HL-60 (cell line): ENCODE results near the gene STK32B.

Experiments
- POLR2AphosphoS5 ChIP-seq: IDR thresholded peaks from 2 replicates; pipeline ENCODE4 v1.6.1; 2012; ENCODE audit warnings: low read depth
- TF ChIP-seq, protein P1 (sequence below): IDR thresholded peaks from one replicate; pipeline ENCODE4 v1.5.1; 2011; ENCODE audit warnings: low read length, control low read depth, inconsistent platforms; ENCODE audit not compliant: insufficient read depth

DNA sequence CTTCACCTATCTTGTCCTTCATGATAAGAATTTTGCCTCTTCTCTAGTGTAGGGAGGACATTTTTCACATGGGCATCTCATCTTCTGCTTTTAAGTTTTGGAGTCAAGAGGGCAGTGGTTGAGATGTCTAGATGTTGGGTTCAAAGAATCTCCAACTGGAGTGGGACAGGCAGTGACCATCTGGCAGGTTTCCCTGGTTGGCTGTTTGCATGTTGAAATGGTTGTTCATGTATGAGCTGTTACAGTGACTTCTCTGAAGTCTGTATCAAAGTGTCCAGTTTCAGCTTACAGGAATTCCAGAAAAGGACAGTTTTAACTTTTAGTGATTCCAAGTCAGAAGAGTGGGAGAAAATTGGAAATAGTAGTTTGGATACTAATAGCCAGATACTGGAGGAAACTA lies 464.4 kb downstream of the STK32B start:
- TF ChIP-seq, protein P1, sequence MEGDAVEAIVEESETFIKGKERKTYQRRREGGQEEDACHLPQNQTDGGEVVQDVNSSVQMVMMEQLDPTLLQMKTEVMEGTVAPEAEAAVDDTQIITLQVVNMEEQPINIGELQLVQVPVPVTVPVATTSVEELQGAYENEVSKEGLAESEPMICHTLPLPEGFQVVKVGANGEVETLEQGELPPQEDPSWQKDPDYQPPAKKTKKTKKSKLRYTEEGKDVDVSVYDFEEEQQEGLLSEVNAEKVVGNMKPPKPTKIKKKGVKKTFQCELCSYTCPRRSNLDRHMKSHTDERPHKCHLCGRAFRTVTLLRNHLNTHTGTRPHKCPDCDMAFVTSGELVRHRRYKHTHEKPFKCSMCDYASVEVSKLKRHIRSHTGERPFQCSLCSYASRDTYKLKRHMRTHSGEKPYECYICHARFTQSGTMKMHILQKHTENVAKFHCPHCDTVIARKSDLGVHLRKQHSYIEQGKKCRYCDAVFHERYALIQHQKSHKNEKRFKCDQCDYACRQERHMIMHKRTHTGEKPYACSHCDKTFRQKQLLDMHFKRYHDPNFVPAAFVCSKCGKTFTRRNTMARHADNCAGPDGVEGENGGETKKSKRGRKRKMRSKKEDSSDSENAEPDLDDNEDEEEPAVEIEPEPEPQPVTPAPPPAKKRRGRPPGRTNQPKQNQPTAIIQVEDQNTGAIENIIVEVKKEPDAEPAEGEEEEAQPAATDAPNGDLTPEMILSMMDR = no peak
- TF ChIP-seq POLR2AphosphoS5 = no peak
